ENCODE data around the gene MED13L.

DNA sequence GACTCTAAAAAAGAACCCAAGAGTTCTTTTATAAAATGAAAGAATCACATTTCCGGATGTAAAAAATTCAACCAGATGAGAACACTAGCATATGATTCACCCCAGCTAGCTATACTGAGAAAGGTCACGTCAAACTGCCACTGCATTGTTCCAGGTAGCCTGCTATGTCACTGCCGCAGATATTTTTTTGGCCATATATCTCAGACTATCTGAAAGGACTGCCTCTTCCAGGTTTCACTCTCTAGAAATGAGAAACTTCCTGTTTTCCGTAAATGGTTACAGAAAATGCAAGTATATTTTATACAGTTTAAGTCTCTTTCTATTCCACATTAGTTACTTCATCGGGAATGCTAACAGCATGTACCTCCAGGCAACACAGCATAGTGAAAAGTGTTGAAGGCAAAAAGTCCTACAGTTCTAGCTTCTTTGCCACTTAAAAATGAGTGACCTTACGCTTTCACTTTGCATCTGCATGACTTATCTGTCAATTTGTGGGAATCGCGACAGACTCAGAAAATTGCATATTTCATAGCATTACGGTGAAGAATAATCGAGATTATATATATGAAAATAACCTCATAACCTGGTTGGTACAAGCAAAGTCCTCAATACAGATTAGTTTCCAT is 105.2 kb downstream of the MED13L start:
- TF ChIP-seq, protein P1, sequence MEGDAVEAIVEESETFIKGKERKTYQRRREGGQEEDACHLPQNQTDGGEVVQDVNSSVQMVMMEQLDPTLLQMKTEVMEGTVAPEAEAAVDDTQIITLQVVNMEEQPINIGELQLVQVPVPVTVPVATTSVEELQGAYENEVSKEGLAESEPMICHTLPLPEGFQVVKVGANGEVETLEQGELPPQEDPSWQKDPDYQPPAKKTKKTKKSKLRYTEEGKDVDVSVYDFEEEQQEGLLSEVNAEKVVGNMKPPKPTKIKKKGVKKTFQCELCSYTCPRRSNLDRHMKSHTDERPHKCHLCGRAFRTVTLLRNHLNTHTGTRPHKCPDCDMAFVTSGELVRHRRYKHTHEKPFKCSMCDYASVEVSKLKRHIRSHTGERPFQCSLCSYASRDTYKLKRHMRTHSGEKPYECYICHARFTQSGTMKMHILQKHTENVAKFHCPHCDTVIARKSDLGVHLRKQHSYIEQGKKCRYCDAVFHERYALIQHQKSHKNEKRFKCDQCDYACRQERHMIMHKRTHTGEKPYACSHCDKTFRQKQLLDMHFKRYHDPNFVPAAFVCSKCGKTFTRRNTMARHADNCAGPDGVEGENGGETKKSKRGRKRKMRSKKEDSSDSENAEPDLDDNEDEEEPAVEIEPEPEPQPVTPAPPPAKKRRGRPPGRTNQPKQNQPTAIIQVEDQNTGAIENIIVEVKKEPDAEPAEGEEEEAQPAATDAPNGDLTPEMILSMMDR (IDR thresholded peaks at IDR 0.05), result no peak
- TF ChIP-seq, protein P2, sequence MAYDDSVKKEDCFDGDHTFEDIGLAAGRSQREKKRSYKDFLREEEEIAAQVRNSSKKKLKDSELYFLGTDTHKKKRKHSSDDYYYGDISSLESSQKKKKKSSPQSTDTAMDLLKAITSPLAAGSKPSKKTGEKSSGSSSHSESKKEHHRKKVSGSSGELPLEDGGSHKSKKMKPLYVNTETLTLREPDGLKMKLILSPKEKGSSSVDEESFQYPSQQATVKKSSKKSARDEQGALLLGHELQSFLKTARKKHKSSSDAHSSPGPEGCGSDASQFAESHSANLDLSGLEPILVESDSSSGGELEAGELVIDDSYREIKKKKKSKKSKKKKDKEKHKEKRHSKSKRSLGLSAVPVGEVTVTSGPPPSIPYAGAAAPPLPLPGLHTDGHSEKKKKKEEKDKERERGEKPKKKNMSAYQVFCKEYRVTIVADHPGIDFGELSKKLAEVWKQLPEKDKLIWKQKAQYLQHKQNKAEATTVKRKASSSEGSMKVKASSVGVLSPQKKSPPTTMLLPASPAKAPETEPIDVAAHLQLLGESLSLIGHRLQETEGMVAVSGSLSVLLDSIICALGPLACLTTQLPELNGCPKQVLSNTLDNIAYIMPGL (CRISPR knock-in tag; IDR thresholded peaks at IDR 0.05), result no peak
- no peak for TF ChIP-seq FOXP1 (CRISPR knock-in tag; IDR thresholded peaks at IDR 0.05; ENCODE audit: borderline replicate concordance)
- TF ChIP-seq, protein P3, sequence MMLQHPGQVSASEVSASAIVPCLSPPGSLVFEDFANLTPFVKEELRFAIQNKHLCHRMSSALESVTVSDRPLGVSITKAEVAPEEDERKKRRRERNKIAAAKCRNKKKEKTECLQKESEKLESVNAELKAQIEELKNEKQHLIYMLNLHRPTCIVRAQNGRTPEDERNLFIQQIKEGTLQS (CRISPR knock-in tag; conservative IDR thresholded peaks at IDR 0.05), result no peak

All from WTC11 (cell line).